OCI-LY3 (cell line): Measurements from ENCODE around the gene CDKN2B.

Source experiments
- H2AFZ ChIP-seq: fragments of 200-600, 300-600 bp; shearing (Covaris generic); 2 replicates; pipeline ENCODE4 v1.6.0; 2014; ENCODE audit warnings: antibody characterized with exemption, low read depth, low read length
- H3K27ac ChIP-seq: fragments of 200-600, 300-600 bp; sonication (generic); 2 replicates; pipeline ENCODE4 v1.5.1; 2014; ENCODE audit warnings: mild to moderate bottlenecking, low read length, moderate library complexity, mixed read lengths
- H3K27me3 ChIP-seq: fragments of 200-600, 300-600 bp; sonication (generic); 2 replicates; pipeline ENCODE4 v1.6.1; 2014; ENCODE audit warnings: low read depth, low read length, mixed read lengths
- H3K36me3 ChIP-seq: fragments of 200-600, 300-600 bp; sonication (generic); replicated peaks from 2 replicates; pipeline ENCODE3; 2014; ENCODE audit warnings: low read depth, low read length, mixed read lengths
- H3K4me1 ChIP-seq: fragments of 300-600, 200-600 bp; sonication (generic); 2 replicates; pipeline ENCODE4 v1.6.1; 2014; ENCODE audit warnings: low read length, mixed read lengths
- H3K4me2 ChIP-seq: fragments of 200-600, 300-600 bp; sonication (generic); 2 replicates; pipeline ENCODE4 v1.6.1; 2014; ENCODE audit warnings: low read length, mixed read lengths
- H3K4me3 ChIP-seq: fragments of 300-600, 200-600 bp; sonication (generic); 2 replicates; pipeline ENCODE4 v1.5.1; 2014; ENCODE audit warnings: antibody characterized with exemption, mild to moderate bottlenecking, low read length, moderate library complexity
- H3K79me2 ChIP-seq: fragments of 300-600, 200-600 bp; shearing (Covaris generic); 2 replicates; pipeline ENCODE4 v1.6.1; 2014; ENCODE audit warnings: mild to moderate bottlenecking, low read length, mixed read lengths
- H3K9ac ChIP-seq: fragments of 300-600, 200-600 bp; shearing (Covaris generic); 2 replicates; pipeline ENCODE4 v1.6.0; 2014; ENCODE audit warnings: mild to moderate bottlenecking, low read length, moderate library complexity
- H3K9me3 ChIP-seq: fragments of 200-600, 300-600 bp; shearing (Covaris generic); 2 replicates; pipeline ENCODE4 v1.6.1; 2014; ENCODE audit warnings: low read length, mixed read lengths; ENCODE audit not compliant: insufficient read depth
- H4K20me1 ChIP-seq: fragments of 200-600, 300-600 bp; sonication (generic); 2 replicates; pipeline ENCODE4 v1.6.1; 2016; ENCODE audit warnings: low read length, mixed read lengths; ENCODE audit not compliant: insufficient read depth
- CTCF ChIP-seq: fragments of 200-600, 300-600 bp; sonication (generic); IDR thresholded peaks from 2 replicates; pipeline ENCODE4 v1.5.1; 2014; ENCODE audit warnings: antibody characterized with exemption, low read length, low read depth
- EZH2phosphoT487 ChIP-seq: fragments of 200-600 bp; shearing (Covaris generic); IDR thresholded peaks from 2 replicates; pipeline ENCODE4 v1.6.1; 2018; ENCODE audit warnings: antibody characterized with exemption, mixed run types, low read depth

Gene CDKN2B

GRCh38 chr9:22050924-22051323 is 41.8 kb upstream of the CDKN2B start:
- no peak overlapping the region for H2AFZ ChIP-seq
- no peak overlapping the region for H3K27ac ChIP-seq
- no peak overlapping the region for H3K9ac ChIP-seq
- no peaks in the 10 kb centered on the region for H3K27me3 ChIP-seq
- TF ChIP-seq CTCF = no peak
- TF ChIP-seq EZH2phosphoT487 = no peak
- no peaks in the 10 kb centered on the region for H3K36me3 ChIP-seq
- H3K4me1 ChIP-seq = no peaks in the 10 kb centered on the region
- H3K9me3 ChIP-seq = no peaks in the 10 kb centered on the region
- no peak overlapping the region for H3K4me3 ChIP-seq
- H3K79me2 ChIP-seq = no peaks in the 10 kb centered on the region
- H3K4me2 ChIP-seq = no peak overlapping the region
- H4K20me1 ChIP-seq = no peaks in the 10 kb centered on the region

DNA sequence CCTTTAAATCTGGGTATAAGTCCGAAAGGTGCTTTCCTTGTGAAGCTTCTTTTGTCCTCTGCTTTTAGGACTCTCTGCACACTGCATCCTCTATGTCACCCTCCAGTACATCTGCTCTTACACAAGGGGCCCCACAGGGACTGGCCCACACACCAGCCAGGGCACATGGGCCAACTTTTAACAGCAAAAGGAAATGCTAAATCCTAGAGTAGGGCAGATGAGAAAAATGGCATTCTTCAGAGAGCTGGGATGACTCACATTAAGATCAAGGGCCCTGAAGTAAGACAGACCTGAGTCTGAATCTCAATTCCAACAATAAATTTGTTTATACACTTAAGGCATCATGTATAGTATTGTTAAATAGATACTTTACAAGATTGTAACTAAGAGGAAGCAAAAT is 40.3 kb upstream of the CDKN2B start:
- Histone ChIP-seq H3K4me2 (no peak overlapping the region), H2AFZ (no peak overlapping the region), H4K20me1 (no peaks in the 10 kb centered on the region), H3K27ac (no peak overlapping the region), H3K9ac (no peak overlapping the region), H3K4me1 (no peaks in the 10 kb centered on the region), H3K79me2 (no peaks in the 10 kb centered on the region), H3K36me3 (no peaks in the 10 kb centered on the region), H3K27me3 (no peaks in the 10 kb centered on the region), H3K9me3 (no peaks in the 10 kb centered on the region), H3K4me3 (no peak overlapping the region)
- no peak for TF ChIP-seq EZH2phosphoT487
- TF ChIP-seq CTCF = no peak

- no peak for TF ChIP-seq EZH2phosphoT487
- no peak for TF ChIP-seq CTCF
- H3K79me2 ChIP-seq = no peaks in the 10 kb centered on the region
- no peak overlapping the region for H3K4me2 ChIP-seq
- H3K36me3 ChIP-seq = no peaks in the 10 kb centered on the region
- H3K27ac ChIP-seq = no peak overlapping the region
- H3K9ac ChIP-seq = no peak overlapping the region
- H2AFZ ChIP-seq = no peak overlapping the region
- no peak overlapping the region for H3K4me3 ChIP-seq
- no peaks in the 10 kb centered on the region for H3K9me3 ChIP-seq
- H3K27me3 ChIP-seq = no peaks in the 10 kb centered on the region
- no peaks in the 10 kb centered on the region for H3K4me1 ChIP-seq
- H4K20me1 ChIP-seq = no peaks in the 10 kb centered on the region
These were observed 38.5 kb upstream of the CDKN2B start for GRCh38 chr9:22047596-22047995.

GRCh38 chr9:22046243-22046885 is 37.3 kb upstream of the CDKN2B start:
- Histone ChIP-seq H3K36me3 (no peaks in the 10 kb centered on the region), H3K27ac (no peak overlapping the region), H3K9ac (no peak overlapping the region), H2AFZ (no peak overlapping the region), H3K4me3 (no peak overlapping the region), H4K20me1 (no peaks in the 10 kb centered on the region), H3K4me2 (no peak overlapping the region), H3K4me1 (no peaks in the 10 kb centered on the region), H3K9me3 (no peaks in the 10 kb centered on the region), H3K27me3 (no peaks in the 10 kb centered on the region), H3K79me2 (no peaks in the 10 kb centered on the region)
- TF ChIP-seq EZH2phosphoT487 (no peak), CTCF (no peak)
